PC-9 (cell line): ENCODE measurements around the gene POU2AF1. TPM values are rescaled to one million over a fixed set of nuclear protein-coding genes. Genes with fewer than 3 reads are reported as not detected.

ENCODE experiments used
- BruUV-seq: library from RNA; stranded (reverse); fragments of 400-500 nt; replicated peaks from 2 replicates; lab custom pipeline; 2021; lab: Mats Ljungman, UMichigan
- CTCF ChIA-PET: fragments of 300-600 bp; sonication (Branson Sonifier 250); formaldehyde crosslinking; loops from one replicate; lab custom pipeline; 2022; ENCODE audit warnings: antibody characterized with exemption; lab: Charles Lee
- POLR2A ChIA-PET: fragments of 300-600 bp; sonication (Branson Sonifier 250); formaldehyde crosslinking; loops from one replicate; lab custom pipeline; 2022; ENCODE audit warnings: antibody characterized with exemption; ENCODE audit not compliant: unreplicated experiment; lab: Charles Lee
- DNase-seq, 2 experiments: peaks; one replicate each; pipeline versions ENCODE4 v3.0.0 to v3.0.0-alpha.2; 2015 to 2022; ENCODE audit warnings: mixed read lengths in 1 of 2
- H2AFZ ChIP-seq: fragments of 200-600 bp; sonication (generic); 2 replicates; pipeline ENCODE4 v1.8.1; 2017; ENCODE audit warnings: antibody characterized with exemption
- H3F3A ChIP-seq: fragments of 200-600 bp; sonication (generic); 2 replicates; pipeline ENCODE4 v1.8.1; 2017; ENCODE audit warnings: antibody characterized with exemption, mild to moderate bottlenecking, low read depth; ENCODE audit not compliant: insufficient read depth
- H3K27ac ChIP-seq: fragments of 200-600 bp; sonication (generic); 2 replicates; pipeline ENCODE4 v1.6.1; 2016; ENCODE audit warnings: mixed run types
- H3K27me3 ChIP-seq: fragments of 200-600 bp; sonication (generic); 2 replicates; pipeline ENCODE4 v1.6.1; 2016; ENCODE audit warnings: low read depth, mixed run types; ENCODE audit not compliant: insufficient read depth
- H3K36me3 ChIP-seq: fragments of 200-600 bp; sonication (generic); 2 replicates; pipeline ENCODE4 v1.6.1; 2016; ENCODE audit warnings: low read depth, mixed run types
- H3K4me1 ChIP-seq: fragments of 200-600 bp; sonication (generic); replicated peaks from 2 replicates; pipeline ENCODE4 v1.6.1; 2016; ENCODE audit warnings: mixed run types; ENCODE audit not compliant: insufficient read depth
- H3K4me2 ChIP-seq: fragments of 200-600 bp; sonication (generic); 2 replicates; pipeline ENCODE4 v1.6.1; 2017; ENCODE audit warnings: mixed run types
- H3K4me3 ChIP-seq: fragments of 200-600 bp; sonication (generic); 2 replicates; pipeline ENCODE4 v1.6.1; 2016; ENCODE audit warnings: mixed run types
- H3K79me2 ChIP-seq: fragments of 200-600 bp; sonication (generic); 2 replicates; pipeline ENCODE4 v1.6.1; 2017; ENCODE audit warnings: low read depth, mixed run types
- H3K9me2 ChIP-seq: fragments of 200-600 bp; sonication (generic); 2 replicates; pipeline ENCODE4 v1.8.1; 2017; ENCODE audit warnings: mild to moderate bottlenecking; ENCODE audit not compliant: insufficient read depth
- H3K9me3 ChIP-seq: fragments of 200-600 bp; sonication (generic); 2 replicates; pipeline ENCODE4 v1.8.1; 2016; ENCODE audit warnings: low read depth; ENCODE audit not compliant: insufficient read depth
- H4K20me1 ChIP-seq: fragments of 200-600 bp; sonication (generic); 2 replicates; pipeline ENCODE4 v1.8.1; 2017; ENCODE audit not compliant: insufficient read depth
- EZH2 ChIP-seq: fragments of 200-600 bp; sonication (generic); IDR thresholded peaks from 2 replicates; pipeline ENCODE4 v1.8.0; 2017; ENCODE audit warnings: antibody characterized with exemption, low read depth
- intact Hi-C: fragments of 100-400 bp; cut with micrococcal nuclease; formaldehyde crosslinking; loops from one replicate; pipeline ENCODE4 v1.10.0; 2022; ENCODE audit not compliant: unreplicated experiment
- total RNA-seq: library from RNA; stranded (reverse); gene quantifications from 2 replicates; pipeline ENCODE4 v1.2.3, GENCODE V29; 2021
- TF ChIP-seq, protein P1 (sequence below): fragments of 200-600 bp; sonication (generic); conservative IDR thresholded peaks from 2 replicates; pipeline ENCODE4 v1.6.1; 2017; ENCODE audit warnings: mixed run types, antibody characterized with exemption, mild to moderate bottlenecking, moderate library complexity

Gene POU2AF1
- total RNA-seq, 1 experiment from 2014 or later: 0.37 TPM

DNA sequence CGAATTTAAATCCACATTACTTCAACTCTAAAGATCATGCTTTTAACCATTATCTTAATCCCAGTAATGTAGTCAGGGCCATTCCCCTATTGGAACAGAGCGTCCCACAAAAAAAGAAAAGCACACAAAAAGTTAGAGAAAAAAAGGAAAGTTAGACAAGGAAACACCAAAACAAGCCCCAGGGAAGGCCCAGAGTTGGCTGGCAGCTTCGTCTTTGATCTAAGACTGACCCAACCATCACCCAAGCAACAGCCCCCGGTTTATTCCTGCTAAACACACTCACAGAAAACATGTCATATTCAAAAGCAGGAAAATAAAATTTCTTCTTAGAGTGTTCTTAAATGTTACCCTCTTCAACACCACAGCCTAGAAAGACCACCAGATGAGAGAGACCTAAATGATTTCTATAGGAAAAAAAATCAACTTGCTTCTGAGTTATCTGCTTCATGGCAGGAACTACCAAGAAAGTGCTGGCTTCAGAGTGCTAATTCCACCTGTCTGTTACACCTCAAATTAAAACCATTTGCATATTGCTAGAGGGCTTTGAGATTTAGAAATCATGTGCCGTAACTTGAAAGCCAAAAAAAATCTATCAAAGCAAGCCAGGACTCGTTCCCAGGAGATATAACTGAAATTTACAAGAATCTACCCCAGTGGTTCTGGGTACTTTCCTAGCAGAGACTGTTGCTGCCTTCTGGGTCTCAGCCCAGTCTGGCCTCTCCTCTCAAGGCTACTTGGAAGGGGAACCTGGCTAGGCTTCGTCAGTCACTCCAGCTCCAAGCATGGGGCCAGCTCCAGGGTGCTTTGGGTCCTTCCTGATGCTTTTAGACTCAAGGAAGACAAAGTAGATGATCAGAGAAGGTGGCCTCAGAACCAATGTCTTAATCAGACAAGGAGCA, 49.5 kb downstream of the POU2AF1 start:
- no peak for DNase-seq

DNA sequence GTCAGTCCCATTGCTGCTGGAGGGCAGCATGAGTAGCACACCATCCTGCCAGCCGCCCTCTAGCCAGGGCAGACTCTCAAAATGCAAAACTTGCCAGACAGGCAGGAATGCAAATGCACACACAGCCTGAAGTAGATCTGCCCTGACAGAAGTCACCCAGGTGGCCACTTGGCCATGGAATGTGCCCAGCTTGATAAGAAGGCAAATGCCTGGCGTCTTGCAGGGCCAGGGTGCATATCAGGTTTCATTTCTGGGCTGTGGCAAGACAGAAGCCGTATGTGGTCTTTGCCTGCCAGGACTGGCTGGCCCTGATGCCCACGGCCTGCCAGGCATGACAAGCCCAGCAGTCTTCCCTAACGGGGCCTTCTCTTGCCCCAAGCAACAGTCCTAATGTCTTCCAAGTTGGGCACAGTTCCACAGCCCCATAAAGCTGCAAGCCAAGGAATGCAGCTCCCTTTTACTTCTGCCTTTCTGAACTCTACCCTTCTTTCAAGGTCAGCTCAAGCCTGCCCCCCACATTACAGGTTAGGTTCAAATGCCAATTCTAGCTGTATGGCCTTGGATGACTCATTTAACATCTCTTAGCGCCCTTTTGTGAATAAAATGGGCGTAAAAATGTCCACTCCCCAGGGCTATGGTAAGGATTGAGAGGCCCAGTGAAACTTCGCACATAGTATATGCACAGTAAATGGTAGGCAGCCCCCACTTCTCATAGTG, 51.0 kb downstream of the POU2AF1 start:
- Histone ChIP-seq H3K36me3 (no peaks in the 10 kb centered on the region), H3K79me2 (no peaks in the 10 kb centered on the region), H3K27ac (peak overlapping the region; percentile 35), H3F3A (peaks cover 27% of the 10 kb centered on the region), H3K4me1 (peaks cover 61% of the 10 kb centered on the region), H4K20me1 (no peaks in the 10 kb centered on the region), H3K4me3 (no peak overlapping the region), H2AFZ (no peak overlapping the region; the same call in 1 of the 2 replicates), H3K9me3 (no peaks in the 10 kb centered on the region), H3K27me3 (no peaks in the 10 kb centered on the region), H3K4me2 (peak overlapping the region; percentile 29), H3K9me2 (no peaks in the 10 kb centered on the region)
- peak; percentile 91 to 99 for DNase-seq
- intact Hi-C loops: loop anchor here (1.0 kb wide), 2 partner anchors 25 to 29 kb away; no protein-coding TSS in a partner anchor
- TF ChIP-seq, protein P1, sequence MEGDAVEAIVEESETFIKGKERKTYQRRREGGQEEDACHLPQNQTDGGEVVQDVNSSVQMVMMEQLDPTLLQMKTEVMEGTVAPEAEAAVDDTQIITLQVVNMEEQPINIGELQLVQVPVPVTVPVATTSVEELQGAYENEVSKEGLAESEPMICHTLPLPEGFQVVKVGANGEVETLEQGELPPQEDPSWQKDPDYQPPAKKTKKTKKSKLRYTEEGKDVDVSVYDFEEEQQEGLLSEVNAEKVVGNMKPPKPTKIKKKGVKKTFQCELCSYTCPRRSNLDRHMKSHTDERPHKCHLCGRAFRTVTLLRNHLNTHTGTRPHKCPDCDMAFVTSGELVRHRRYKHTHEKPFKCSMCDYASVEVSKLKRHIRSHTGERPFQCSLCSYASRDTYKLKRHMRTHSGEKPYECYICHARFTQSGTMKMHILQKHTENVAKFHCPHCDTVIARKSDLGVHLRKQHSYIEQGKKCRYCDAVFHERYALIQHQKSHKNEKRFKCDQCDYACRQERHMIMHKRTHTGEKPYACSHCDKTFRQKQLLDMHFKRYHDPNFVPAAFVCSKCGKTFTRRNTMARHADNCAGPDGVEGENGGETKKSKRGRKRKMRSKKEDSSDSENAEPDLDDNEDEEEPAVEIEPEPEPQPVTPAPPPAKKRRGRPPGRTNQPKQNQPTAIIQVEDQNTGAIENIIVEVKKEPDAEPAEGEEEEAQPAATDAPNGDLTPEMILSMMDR: no peak
- no peak for TF ChIP-seq EZH2
- POLR2A ChIA-PET: interaction anchor here (0.8 kb wide), 1 partner anchor 24 kb away, joined by 3 read pairs; no protein-coding TSS in a partner anchor
- CTCF ChIA-PET: interaction anchor here (0.6 to 1.3 kb wide), 4 partner anchors 118 to 920 kb away, joined by 3 read pairs; no protein-coding TSS in a partner anchor
- BruUV-seq: no TSS peak

More for the DNA sequence above, 49.5 kb downstream of the POU2AF1 start:
- intact Hi-C loops: no loop called here
- peaks cover 27% of the 10 kb centered on the region for H3F3A ChIP-seq
- H3K36me3 ChIP-seq: no peaks in the 10 kb centered on the region
- no peaks in the 10 kb centered on the region for H3K79me2 ChIP-seq
- H3K4me2 ChIP-seq: no peak overlapping the region
- BruUV-seq: no TSS peak
- peaks cover 66% of the 10 kb centered on the region for H3K4me1 ChIP-seq
- H3K9me3 ChIP-seq: no peaks in the 10 kb centered on the region
- POLR2A ChIA-PET: no interaction called here
- no peaks in the 10 kb centered on the region for H3K27me3 ChIP-seq
- H3K9me2 ChIP-seq: no peaks in the 10 kb centered on the region
- H3K4me3 ChIP-seq: no peak overlapping the region
- H2AFZ ChIP-seq: no peak overlapping the region
- no peak overlapping the region for H3K27ac ChIP-seq
- H4K20me1 ChIP-seq: no peaks in the 10 kb centered on the region
- TF ChIP-seq, protein P1: no peak
- no peak for TF ChIP-seq EZH2
- CTCF ChIA-PET: no interaction called here

DNA sequence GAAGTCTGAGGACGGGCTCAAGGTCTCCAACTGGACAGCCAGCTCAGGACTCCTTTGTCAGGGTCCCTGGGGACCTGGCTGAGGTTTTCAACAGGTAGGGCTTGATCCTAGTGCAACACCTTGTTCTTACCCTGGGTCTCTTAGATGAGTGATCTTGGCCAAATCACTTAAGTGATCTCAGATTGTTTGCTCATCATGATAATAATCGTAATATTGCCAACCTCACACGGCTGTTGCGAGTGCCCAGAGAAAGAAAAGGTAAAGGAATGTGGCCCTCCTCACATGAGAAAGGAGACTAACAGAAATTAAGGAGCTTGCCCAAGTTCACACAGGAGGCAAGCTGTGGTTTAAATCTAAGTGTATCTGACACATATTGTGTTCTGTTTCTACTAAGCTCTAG, 52.3 kb downstream of the POU2AF1 start:
- Histone ChIP-seq H3K4me2 (no peak overlapping the region), H3K9me3 (no peaks in the 10 kb centered on the region), H3K27me3 (no peaks in the 10 kb centered on the region), H3K4me1 (peaks cover 54% of the 10 kb centered on the region), H3F3A (peaks cover 19% of the 10 kb centered on the region), H4K20me1 (no peaks in the 10 kb centered on the region), H3K79me2 (no peaks in the 10 kb centered on the region), H3K36me3 (no peaks in the 10 kb centered on the region), H3K9me2 (no peaks in the 10 kb centered on the region), H3K27ac (no peak overlapping the region), H2AFZ (no peak overlapping the region), H3K4me3 (no peak overlapping the region)
- POLR2A ChIA-PET: interaction anchor here (0.5 kb wide), 1 partner anchor 23 kb away, joined by 3 read pairs; no protein-coding TSS in a partner anchor
- TF ChIP-seq, protein P1: no peak
- no peak for TF ChIP-seq EZH2
- intact Hi-C loops: no loop called here
- CTCF ChIA-PET: interaction anchor here (0.6 to 1.3 kb wide), 2 partner anchors 117 to 119 kb away, joined by 3 read pairs; no protein-coding TSS in a partner anchor
- DNase-seq: peak in 1 of 2 experiments; percentile 52
- no TSS peak for BruUV-seq
